ENCODE results near the gene DPEP2NB. TPM values are rescaled to one million over a fixed set of nuclear protein-coding genes. Genes with fewer than 3 reads are reported as not detected.

Gene DPEP2NB
- total RNA-seq, 1 experiment from 2014 or later = not detected

DNA sequence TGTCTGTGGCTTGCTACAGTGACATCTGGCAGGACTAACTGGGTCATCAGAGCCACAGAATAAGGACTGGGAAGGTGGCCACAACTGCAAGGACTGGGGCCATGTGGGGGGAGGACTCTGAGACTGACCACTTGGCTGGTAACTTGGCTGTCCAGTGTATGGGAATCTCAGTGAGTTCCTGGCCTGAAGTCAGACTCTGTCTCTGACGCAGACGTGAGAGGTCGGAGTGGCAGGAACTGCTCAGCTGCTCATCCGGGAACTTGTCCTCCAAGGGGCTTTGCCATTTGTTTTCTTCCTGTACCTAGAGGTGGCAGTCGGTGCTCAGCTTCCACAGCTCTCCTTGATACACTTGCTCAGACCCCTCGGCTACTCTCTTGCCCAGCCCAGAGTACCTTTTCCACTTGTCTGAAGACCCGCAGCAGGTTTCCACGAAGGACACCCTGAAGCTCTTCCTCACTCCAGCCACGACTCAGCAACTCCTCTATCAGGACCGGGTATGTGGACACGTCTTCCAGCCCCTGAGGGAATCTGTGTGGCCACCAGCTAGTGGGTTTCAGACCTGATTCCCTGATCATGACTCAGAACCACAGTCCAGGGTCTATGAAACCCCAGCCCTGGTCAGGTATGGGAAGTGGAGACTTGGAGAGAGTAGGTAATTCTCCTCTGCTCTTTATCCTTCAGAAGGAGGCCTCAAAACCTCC is 28.1 kb downstream of the DPEP2NB start:
- no peak for DNase-seq
- H3K27ac Mint-ChIP-seq (ENCODE audit: unreplicated experiment) = no peak overlapping the region
- CTCF ChIA-PET = no interaction called here

GRCh38 chr16:67986949-67987348 is 28.8 kb downstream of the DPEP2NB start:
- Mint-ChIP-seq H3K4me1 (ENCODE audit: low read depth, unreplicated experiment) (peaks cover 7% of the 10 kb centered on the region), H3K9me3 (ENCODE audit: low read depth, unreplicated experiment) (no peaks in the 10 kb centered on the region), H3K27ac (ENCODE audit: unreplicated experiment) (no peak overlapping the region), H3K27me3 (ENCODE audit: unreplicated experiment) (peaks cover 41% of the 10 kb centered on the region), H3K36me3 (ENCODE audit: insufficient read depth, unreplicated experiment) (no peaks in the 10 kb centered on the region), H3K4me3 (ENCODE audit: low read depth, unreplicated experiment) (no peak overlapping the region)
- CTCF ChIA-PET = no interaction called here
- no TSS peak for BruUV-seq (replicated peaks)
- TF ChIP-seq, protein P1, sequence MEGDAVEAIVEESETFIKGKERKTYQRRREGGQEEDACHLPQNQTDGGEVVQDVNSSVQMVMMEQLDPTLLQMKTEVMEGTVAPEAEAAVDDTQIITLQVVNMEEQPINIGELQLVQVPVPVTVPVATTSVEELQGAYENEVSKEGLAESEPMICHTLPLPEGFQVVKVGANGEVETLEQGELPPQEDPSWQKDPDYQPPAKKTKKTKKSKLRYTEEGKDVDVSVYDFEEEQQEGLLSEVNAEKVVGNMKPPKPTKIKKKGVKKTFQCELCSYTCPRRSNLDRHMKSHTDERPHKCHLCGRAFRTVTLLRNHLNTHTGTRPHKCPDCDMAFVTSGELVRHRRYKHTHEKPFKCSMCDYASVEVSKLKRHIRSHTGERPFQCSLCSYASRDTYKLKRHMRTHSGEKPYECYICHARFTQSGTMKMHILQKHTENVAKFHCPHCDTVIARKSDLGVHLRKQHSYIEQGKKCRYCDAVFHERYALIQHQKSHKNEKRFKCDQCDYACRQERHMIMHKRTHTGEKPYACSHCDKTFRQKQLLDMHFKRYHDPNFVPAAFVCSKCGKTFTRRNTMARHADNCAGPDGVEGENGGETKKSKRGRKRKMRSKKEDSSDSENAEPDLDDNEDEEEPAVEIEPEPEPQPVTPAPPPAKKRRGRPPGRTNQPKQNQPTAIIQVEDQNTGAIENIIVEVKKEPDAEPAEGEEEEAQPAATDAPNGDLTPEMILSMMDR (IDR thresholded peaks at IDR 0.05; ENCODE audit: unreplicated experiment) = no peak
- intact Hi-C loops (cut with micrococcal nuclease; ENCODE audit: unreplicated experiment) = no loop called here
- DNase-seq = no peak

More for the DNA sequence above, 28.1 kb downstream of the DPEP2NB start:
- intact Hi-C loops (cut with micrococcal nuclease; ENCODE audit: unreplicated experiment) = no loop called here
- TF ChIP-seq, protein P1 (IDR thresholded peaks at IDR 0.05; ENCODE audit: unreplicated experiment) = no peak
- Mint-ChIP-seq H3K4me3 (ENCODE audit: low read depth, unreplicated experiment) (no peak overlapping the region), H3K9me3 (ENCODE audit: low read depth, unreplicated experiment) (no peaks in the 10 kb centered on the region), H3K4me1 (ENCODE audit: low read depth, unreplicated experiment) (peaks cover 7% of the 10 kb centered on the region), H3K27me3 (ENCODE audit: unreplicated experiment) (peaks cover 39% of the 10 kb centered on the region), H3K36me3 (ENCODE audit: insufficient read depth, unreplicated experiment) (no peaks in the 10 kb centered on the region)
- no TSS peak for BruUV-seq (replicated peaks)

- intact Hi-C loops (cut with micrococcal nuclease; ENCODE audit: unreplicated experiment) = no loop called here
- Mint-ChIP-seq H3K36me3 (ENCODE audit: insufficient read depth, unreplicated experiment) (no peaks in the 10 kb centered on the region), H3K27ac (ENCODE audit: unreplicated experiment) (no peak overlapping the region), H3K4me1 (ENCODE audit: low read depth, unreplicated experiment) (peaks cover 7% of the 10 kb centered on the region), H3K4me3 (ENCODE audit: low read depth, unreplicated experiment) (no peak overlapping the region), H3K27me3 (ENCODE audit: unreplicated experiment) (peaks cover 20% of the 10 kb centered on the region), H3K9me3 (ENCODE audit: low read depth, unreplicated experiment) (no peaks in the 10 kb centered on the region)
- CTCF ChIA-PET = interaction anchor here (0.6 kb wide), 1 partner anchor 12 kb away, joined by 5 read pairs; no protein-coding TSS in a partner anchor
- DNase-seq = no peak
- TF ChIP-seq, protein P1 (IDR thresholded peaks at IDR 0.05; ENCODE audit: unreplicated experiment) = no peak
- BruUV-seq (replicated peaks) = no TSS peak
These were observed 33.6 kb downstream of the DPEP2NB start for GRCh38 chr16:67982011-67982696.

DNA sequence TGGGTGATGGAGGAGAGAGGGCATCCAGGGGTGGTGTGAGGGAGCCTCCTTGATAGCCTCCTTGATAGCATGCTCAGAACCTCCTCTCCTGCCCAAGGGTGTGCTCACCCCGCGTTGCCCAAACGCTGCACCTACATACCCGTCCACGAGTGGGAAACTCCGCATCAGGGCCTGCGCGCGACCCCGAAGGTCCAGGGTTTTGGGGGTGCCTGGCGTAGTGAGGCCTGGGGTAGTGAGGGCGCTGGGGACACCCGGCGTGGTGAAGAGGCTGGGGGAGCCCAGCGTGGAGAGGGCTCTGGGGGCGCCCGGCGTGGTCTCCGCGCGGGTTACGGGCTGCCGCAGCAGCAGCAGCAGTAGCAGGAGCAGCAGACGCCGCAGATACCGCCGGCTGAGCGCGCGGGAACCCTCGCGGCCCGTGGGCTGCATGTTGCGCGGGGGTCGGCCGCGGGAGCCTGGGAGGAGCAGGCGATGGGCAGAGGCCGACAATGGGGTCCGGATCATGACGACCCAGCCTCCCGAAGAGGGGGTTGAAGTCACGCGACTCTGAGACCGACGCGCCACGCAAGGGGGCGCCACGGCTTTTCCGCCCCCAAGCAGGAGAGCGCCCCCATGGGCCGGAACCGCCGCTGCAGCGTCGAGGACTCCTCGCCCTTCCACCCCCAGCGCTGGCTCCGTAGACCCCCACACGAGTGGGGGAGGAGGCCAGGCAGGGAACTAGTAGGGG is 35.6 kb downstream of the DPEP2NB start, which contains the start of gene DPEP3:
Gene DPEP3, minus strand, starts transcription at position 545 of the 724 bp plus-strand sequence. Its CDS starts 119 bp downstream, at position 426.
- no TSS peak for BruUV-seq (replicated peaks)
- DNase-seq = no peak
- CTCF ChIA-PET = no interaction called here

More for the DNA sequence above, 35.6 kb downstream of the DPEP2NB start, which contains the start of gene DPEP3:
- peaks cover 39% of the 10 kb centered on the region for H3K27me3 Mint-ChIP-seq (ENCODE audit: unreplicated experiment)
- H3K9me3 Mint-ChIP-seq (ENCODE audit: low read depth, unreplicated experiment) = no peaks in the 10 kb centered on the region
- intact Hi-C loops (cut with micrococcal nuclease; ENCODE audit: unreplicated experiment) = no loop called here
- no peak within 1 kb of the TSS for H3K27ac Mint-ChIP-seq (ENCODE audit: unreplicated experiment)
- no peak within 1 kb of the TSS for H3K4me3 Mint-ChIP-seq (ENCODE audit: low read depth, unreplicated experiment)
- peaks cover 6% of the 10 kb centered on the region for H3K4me1 Mint-ChIP-seq (ENCODE audit: low read depth, unreplicated experiment)
- H3K36me3 Mint-ChIP-seq (ENCODE audit: insufficient read depth, unreplicated experiment) = no peaks in the 10 kb centered on the region
- TF ChIP-seq, protein P1 (IDR thresholded peaks at IDR 0.05; ENCODE audit: unreplicated experiment) = no peak

All from Calu3 (cell line).